Neural progenitor cell (in vitro differentiated cells): Measurements from ENCODE around the gene DLGAP3. TPM values are rescaled to one million over a fixed set of nuclear protein-coding genes. Genes with fewer than 3 reads are reported as not detected.
"Not testable (repeated sequence)": the region's sequence is repeated elsewhere in the genome, so short reads cannot be mapped to it uniquely, and the experiment has no call there.

Experiments used
- DNase-seq: peaks from one replicate; pipeline ENCODE4 v3.0.0-alpha.2; 2016; ENCODE audit warnings: low spot score
- H2AFZ ChIP-seq: fragments of 200-600 bp; sonication (generic); replicated peaks from 2 replicates; pipeline ENCODE4 v1.6.1; 2016; ENCODE audit warnings: antibody characterized with exemption
- H3F3A ChIP-seq: fragments of 200-600 bp; sonication (generic); 2 replicates; pipeline ENCODE4 v1.6.1; 2016; ENCODE audit warnings: antibody characterized with exemption, low read depth
- H3K27ac ChIP-seq: fragments of 200-600 bp; sonication (generic); 2 replicates; pipeline ENCODE4 v1.5.1; 2016; ENCODE audit warnings: mild to moderate bottlenecking
- H3K27me3 ChIP-seq: fragments of 200-600 bp; sonication (generic); 2 replicates; pipeline ENCODE4 v1.6.1; 2016; ENCODE audit warnings: mild to moderate bottlenecking, moderate library complexity
- H3K36me3 ChIP-seq: fragments of 200-600 bp; sonication (generic); 2 replicates; pipeline ENCODE4 v1.5.1; 2016
- H3K4me1 ChIP-seq: fragments of 200-600 bp; sonication (generic); 2 replicates; pipeline ENCODE4 v1.6.1; 2016; ENCODE audit warnings: mixed run types
- H3K4me2 ChIP-seq: fragments of 200-600 bp; sonication (generic); 2 replicates; pipeline ENCODE4 v1.6.1; 2016
- H3K4me3 ChIP-seq: fragments of 200-600 bp; sonication (generic); 2 replicates; pipeline ENCODE4 v1.5.1; 2016
- H3K79me2 ChIP-seq: fragments of 200-600 bp; sonication (generic); 2 replicates; pipeline ENCODE4 v1.6.1; 2016; ENCODE audit warnings: low read depth
- H3K9ac ChIP-seq: fragments of 200-600 bp; sonication (generic); 2 replicates; pipeline ENCODE4 v1.6.1; 2016
- H3K9me3 ChIP-seq: fragments of 200-600 bp; sonication (generic); 2 replicates; pipeline ENCODE4 v1.5.1; 2016; ENCODE audit warnings: low read depth
- H4K20me1 ChIP-seq: fragments of 200-600 bp; sonication (generic); 2 replicates; pipeline ENCODE4 v1.6.1; 2016; ENCODE audit warnings: low read depth
- H3K27ac Mint-ChIP-seq: 3 replicates; pipeline ENCODE4 v1.8.0; 2021; ENCODE audit warnings: mixed read lengths
- H3K27me3 Mint-ChIP-seq: 2 replicates; pipeline ENCODE4 v1.8.0; 2022; ENCODE audit warnings: low read depth, mild to moderate bottlenecking, inconsistent platforms, moderate library complexity, mixed read lengths; ENCODE audit not compliant: insufficient read depth
- H3K36me3 Mint-ChIP-seq: 3 replicates; pipeline ENCODE4 v1.8.0; 2021; ENCODE audit warnings: mixed read lengths
- H3K4me1 Mint-ChIP-seq: 3 replicates; pipeline ENCODE4 v1.8.0; 2021; ENCODE audit warnings: mixed read lengths
- H3K4me3 Mint-ChIP-seq: 3 replicates; pipeline ENCODE4 v1.8.0; 2021; ENCODE audit warnings: mild to moderate bottlenecking, moderate library complexity, mixed read lengths
- H3K9me3 Mint-ChIP-seq: 3 replicates; pipeline ENCODE4 v1.8.0; 2020; ENCODE audit warnings: mixed read lengths
- EZH2 ChIP-seq: fragments of 200-600 bp; sonication (generic); IDR thresholded peaks from 2 replicates; pipeline ENCODE4 v1.6.1; 2017; ENCODE audit warnings: antibody characterized with exemption, mild to moderate bottlenecking, moderate library complexity
- EZH2phosphoT487 ChIP-seq: fragments of 200-600 bp; sonication (generic); IDR thresholded peaks from 2 replicates; pipeline ENCODE4 v1.6.1; 2017; ENCODE audit warnings: antibody characterized with exemption
- total RNA-seq: library from RNA; depleted of rRNA; stranded (reverse); fragments of >200 nt; gene quantifications from 2 replicates; pipeline ENCODE4 v1.2.3, GENCODE V29; 2015; ENCODE audit warnings: low replicate concordance
- TF ChIP-seq, protein P1 (sequence below): fragments of 200-600 bp; sonication (generic); IDR thresholded peaks from 2 replicates; pipeline ENCODE4 v1.5.1; 2017; ENCODE audit warnings: antibody characterized with exemption, mild to moderate bottlenecking

The DLGAP3 gene
- total RNA-seq, 1 donor from 2014 or later = not detected

DNA sequence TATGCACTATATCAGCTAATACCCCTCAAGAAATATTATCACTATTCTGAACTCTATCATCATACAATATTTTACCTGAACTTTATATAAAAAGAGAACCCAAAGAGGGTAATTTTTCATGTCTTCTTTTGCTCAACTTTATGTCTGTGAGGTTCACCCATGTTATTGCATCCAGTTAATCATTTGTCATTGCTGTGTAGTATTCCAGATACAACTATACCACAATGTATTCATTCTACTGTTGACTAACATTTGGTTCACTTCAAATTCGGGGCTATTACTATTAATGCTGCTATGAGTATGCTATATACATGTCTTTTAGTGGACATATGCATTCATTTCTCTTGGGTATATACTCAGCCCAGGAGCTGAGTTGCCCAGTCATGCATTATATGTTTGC, 21.0 kb upstream of the DLGAP3 start:
- Mint-ChIP-seq H3K27ac (no peak overlapping the region), H3K4me1 (no peaks in the 10 kb centered on the region), H3K27me3 (peaks cover 5% of the 10 kb centered on the region), H3K4me3 (no peak overlapping the region), H3K36me3 (peaks cover 2% of the 10 kb centered on the region), H3K9me3 (peaks cover 4% of the 10 kb centered on the region)
- no peak overlapping the region for H3K4me2 ChIP-seq
- no peaks in the 10 kb centered on the region for H3K36me3 ChIP-seq
- no peak overlapping the region for H3K9ac ChIP-seq
- no peaks in the 10 kb centered on the region for H3K4me1 ChIP-seq
- no peak overlapping the region for H2AFZ ChIP-seq
- no peak overlapping the region for H3K4me3 ChIP-seq
- no peaks in the 10 kb centered on the region for H3K79me2 ChIP-seq
- no peaks in the 10 kb centered on the region for H3K27me3 ChIP-seq
- no peaks in the 10 kb centered on the region for H3F3A ChIP-seq
- DNase-seq = no peak
- no peak overlapping the region for H3K27ac ChIP-seq
- no peaks in the 10 kb centered on the region for H3K9me3 ChIP-seq
- no peaks in the 10 kb centered on the region for H4K20me1 ChIP-seq
- TF ChIP-seq, protein P1, sequence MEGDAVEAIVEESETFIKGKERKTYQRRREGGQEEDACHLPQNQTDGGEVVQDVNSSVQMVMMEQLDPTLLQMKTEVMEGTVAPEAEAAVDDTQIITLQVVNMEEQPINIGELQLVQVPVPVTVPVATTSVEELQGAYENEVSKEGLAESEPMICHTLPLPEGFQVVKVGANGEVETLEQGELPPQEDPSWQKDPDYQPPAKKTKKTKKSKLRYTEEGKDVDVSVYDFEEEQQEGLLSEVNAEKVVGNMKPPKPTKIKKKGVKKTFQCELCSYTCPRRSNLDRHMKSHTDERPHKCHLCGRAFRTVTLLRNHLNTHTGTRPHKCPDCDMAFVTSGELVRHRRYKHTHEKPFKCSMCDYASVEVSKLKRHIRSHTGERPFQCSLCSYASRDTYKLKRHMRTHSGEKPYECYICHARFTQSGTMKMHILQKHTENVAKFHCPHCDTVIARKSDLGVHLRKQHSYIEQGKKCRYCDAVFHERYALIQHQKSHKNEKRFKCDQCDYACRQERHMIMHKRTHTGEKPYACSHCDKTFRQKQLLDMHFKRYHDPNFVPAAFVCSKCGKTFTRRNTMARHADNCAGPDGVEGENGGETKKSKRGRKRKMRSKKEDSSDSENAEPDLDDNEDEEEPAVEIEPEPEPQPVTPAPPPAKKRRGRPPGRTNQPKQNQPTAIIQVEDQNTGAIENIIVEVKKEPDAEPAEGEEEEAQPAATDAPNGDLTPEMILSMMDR = no peak
- TF ChIP-seq EZH2phosphoT487 (no peak), EZH2 (no peak)

DNA sequence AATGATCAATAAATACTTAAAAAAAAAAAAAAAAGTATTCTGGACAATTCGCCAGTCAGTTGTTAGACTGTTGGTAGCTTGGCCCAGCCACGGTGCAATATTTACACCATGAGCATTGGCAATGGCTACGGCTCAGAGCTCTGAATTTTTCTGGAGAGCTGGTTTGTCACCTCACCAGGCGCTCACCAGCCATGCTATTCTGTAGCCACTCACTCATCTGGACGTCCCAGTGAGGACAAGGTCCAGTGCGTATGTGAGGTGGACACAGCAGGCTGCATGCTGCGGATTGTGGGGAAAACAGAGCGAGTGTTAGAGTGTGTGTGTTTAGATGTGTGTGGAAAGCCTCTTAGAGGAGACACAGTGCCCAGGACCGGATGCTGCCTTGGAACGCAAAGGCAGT, 19.3 kb upstream of the DLGAP3 start:
- H3K27ac Mint-ChIP-seq, H3F3A ChIP-seq, H3K27me3 ChIP-seq, H3K4me1 ChIP-seq, H3K36me3 ChIP-seq, H4K20me1 ChIP-seq, H3K4me1 Mint-ChIP-seq, DNase-seq, H3K9me3 ChIP-seq, H3K9ac ChIP-seq, H3K79me2 ChIP-seq, H3K9me3 Mint-ChIP-seq, H3K27ac ChIP-seq, H3K4me3 Mint-ChIP-seq, H3K27me3 Mint-ChIP-seq, H3K4me2 ChIP-seq, H2AFZ ChIP-seq, H3K4me3 ChIP-seq, H3K36me3 Mint-ChIP-seq: not testable (repeated sequence)

DNA sequence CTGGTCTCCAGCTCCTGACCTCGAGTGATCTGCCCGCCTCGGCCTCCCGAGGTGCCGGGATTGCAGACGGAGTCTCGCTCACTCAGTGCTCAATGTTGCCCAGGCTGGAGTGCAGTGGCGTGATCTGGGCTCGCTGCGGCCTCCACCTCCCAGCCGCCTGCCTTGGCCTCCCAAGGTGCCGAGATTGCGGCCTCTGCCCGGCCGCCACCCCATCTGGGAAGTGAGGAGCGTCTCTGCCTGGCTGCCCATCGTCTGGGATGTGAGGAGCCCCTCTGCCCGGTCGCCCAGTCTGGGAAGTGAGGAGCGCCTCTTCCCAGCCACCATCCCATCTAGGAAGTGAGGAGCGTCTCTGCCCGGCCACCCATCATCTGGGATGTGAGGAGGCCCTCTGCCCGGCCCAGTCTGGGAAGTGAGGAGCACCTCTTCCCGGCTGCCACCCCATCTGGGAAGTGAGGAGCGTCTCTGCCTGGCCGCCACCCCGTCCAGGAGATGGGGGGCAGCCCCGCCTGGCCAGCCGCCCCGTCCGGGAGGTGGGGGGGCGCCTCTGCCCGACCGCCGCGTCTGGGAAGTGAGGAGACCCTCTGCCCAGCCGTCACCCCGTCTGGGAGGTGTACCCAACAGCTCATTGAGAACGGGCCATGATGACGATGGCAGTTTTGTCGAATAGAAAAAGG, 18.3 kb upstream of the DLGAP3 start:
- H3K9me3 Mint-ChIP-seq, H3F3A ChIP-seq, H3K4me1 ChIP-seq, H2AFZ ChIP-seq, H3K27me3 Mint-ChIP-seq, H3K27ac Mint-ChIP-seq, H3K36me3 Mint-ChIP-seq, H3K4me2 ChIP-seq, H4K20me1 ChIP-seq, H3K27ac ChIP-seq, H3K4me1 Mint-ChIP-seq, H3K9me3 ChIP-seq, H3K9ac ChIP-seq, H3K36me3 ChIP-seq, H3K79me2 ChIP-seq, H3K4me3 ChIP-seq, H3K4me3 Mint-ChIP-seq, DNase-seq: not testable (repeated sequence)
- peaks cover 12% of the 10 kb centered on the region for H3K27me3 ChIP-seq

DNA sequence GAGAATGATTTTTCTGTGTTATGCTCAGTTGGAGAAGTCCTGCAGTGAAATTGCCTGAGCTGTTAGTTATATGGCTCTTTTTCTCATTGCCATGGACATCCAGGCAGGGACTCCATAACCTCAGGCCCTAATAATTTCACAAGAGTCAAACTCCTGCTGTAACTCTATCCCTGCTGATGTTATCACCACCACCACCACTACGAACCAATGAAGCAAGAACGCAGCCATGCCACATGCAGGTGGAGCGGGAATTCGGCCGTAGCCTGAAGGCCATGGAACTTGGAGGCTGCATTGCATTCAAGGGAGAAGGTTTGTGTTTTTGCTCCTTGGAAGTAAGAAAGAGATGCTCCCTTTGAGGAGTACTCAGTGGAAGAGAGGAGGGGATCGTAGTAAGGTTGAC, 16.8 kb upstream of the DLGAP3 start:
- Histone ChIP-seq H3K4me2 (no peak overlapping the region), H3K27ac (no peak overlapping the region), H3K36me3 (no peaks in the 10 kb centered on the region), H3K4me1 (no peaks in the 10 kb centered on the region), H3K9ac (no peak overlapping the region), H2AFZ (no peak overlapping the region), H3K79me2 (no peaks in the 10 kb centered on the region), H3K9me3 (no peaks in the 10 kb centered on the region), H3K4me3 (no peak overlapping the region), H3F3A (no peaks in the 10 kb centered on the region), H3K27me3 (peaks cover 16% of the 10 kb centered on the region), H4K20me1 (no peaks in the 10 kb centered on the region)
- DNase-seq = no peak
- Mint-ChIP-seq H3K27me3 (peaks cover 5% of the 10 kb centered on the region), H3K9me3 (peaks cover 4% of the 10 kb centered on the region), H3K4me3 (no peak overlapping the region), H3K36me3 (peaks cover 2% of the 10 kb centered on the region), H3K27ac (no peak overlapping the region), H3K4me1 (no peaks in the 10 kb centered on the region)
- TF ChIP-seq, protein P1 = no peak
- TF ChIP-seq EZH2 (no peak), EZH2phosphoT487 (no peak)

DNA sequence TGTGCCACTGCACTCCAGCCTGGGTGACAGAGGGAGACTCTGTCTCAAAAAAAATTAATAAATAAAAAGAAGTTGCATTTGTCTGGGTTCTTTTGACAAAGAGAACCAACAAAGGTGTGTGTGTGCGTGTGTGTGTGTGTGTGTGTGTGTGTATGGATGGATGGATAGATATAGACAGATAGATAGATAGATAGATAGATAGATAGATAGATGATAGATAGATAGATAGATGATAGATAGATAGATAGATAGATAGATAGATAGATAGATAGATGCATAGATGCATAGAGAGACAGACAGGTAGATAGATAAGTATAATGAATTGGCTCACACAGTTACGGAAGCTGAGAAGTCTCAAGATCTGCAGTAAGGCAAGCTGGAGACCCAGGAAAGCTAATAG, 12.3 kb upstream of the DLGAP3 start:
- H3K4me3 ChIP-seq, H3K4me1 Mint-ChIP-seq, H3K4me3 Mint-ChIP-seq, H3K36me3 Mint-ChIP-seq, H3K27me3 Mint-ChIP-seq, H3K79me2 ChIP-seq, H3K4me2 ChIP-seq, H4K20me1 ChIP-seq, H3K9ac ChIP-seq, H3K9me3 Mint-ChIP-seq, H3K4me1 ChIP-seq, H2AFZ ChIP-seq, H3K27ac ChIP-seq, H3F3A ChIP-seq, H3K27ac Mint-ChIP-seq, H3K9me3 ChIP-seq, DNase-seq, H3K36me3 ChIP-seq: not testable (repeated sequence)
- peaks cover 16% of the 10 kb centered on the region for H3K27me3 ChIP-seq
